ENCODE data around the gene SEPTIN8. TPM values are rescaled to one million over a fixed set of nuclear protein-coding genes. Genes with fewer than 3 reads are reported as not detected.
A peak's percentile ranks its signal among the peaks of the same experiment; 100 is the strongest.

Gene SEPTIN8
- total and polyA plus RNA-seq, 2 of the 13 experiments (the other 11 are each of a cell fraction or from before 2014, with no cell fraction given) = 41.4 to 49.9 TPM

- TF ChIP-seq HNF1A (IDR thresholded peaks at IDR 0.05; ENCODE audit: low read depth) (no peak), HNF1A (CRISPR knock-in tag; IDR thresholded peaks at IDR 0.05; ENCODE audit: borderline replicate concordance) (no peak), AHR (CRISPR knock-in tag; IDR thresholded peaks at IDR 0.05) (no peak), KDM5A (IDR thresholded peaks at IDR 0.05; ENCODE audit: borderline replicate concordance, low read length) (no peak)
Measured at GRCh38 chr5:132826424-132827082, 49.5 kb upstream of the SEPTIN8 start (continued).

GRCh38 chr5:132825834-132826391 lies 48.9 kb upstream of the SEPTIN8 start:
- no TSS peak for BruUV-seq (replicated peaks)
- ChIA-PET CTCF (ENCODE audit: low intra/inter-chr PET ratio, low total read pairs) (no interaction called here), POLR2A (interaction anchor here (1.2 to 5.6 kb wide), 2 partner anchors 17 to 58 kb away, joined by 3 to 55 read pairs; no protein-coding TSS in a partner anchor)
- no peak overlapping the region for H3K4me3 ChIP-seq (replicated peaks in 1 of 3; ENCODE audit: insufficient read depth in 1 of 3, low read depth in 2 of 3, low read length in 3 of 3)
- ATAC-seq = no peak
- no peak for FAIRE-seq
- intact Hi-C loops (cut with micrococcal nuclease; ENCODE audit: unreplicated experiment) = no loop called here
- H3K9ac ChIP-seq (ENCODE audit: insufficient read depth, low read depth, low read length) = no peak overlapping the region
- in situ Hi-C loops (cut with HindIII; ENCODE audit: extremely low pct_ligation_motif_present, low pct_unique_long_range_greater_than_20kb) = no loop called here
- no peak overlapping the region for H3K27ac ChIP-seq (ENCODE audit: extremely low read length, insufficient read depth, low read length)
- no peaks in the 10 kb centered on the region for H3K27me3 ChIP-seq (ENCODE audit: control insufficient read depth in 1 of 2, insufficient read depth in 2 of 2, low read length in 2 of 2)
- peaks cover 48% of the 10 kb centered on the region for H3K4me1 ChIP-seq (ENCODE audit: insufficient read depth, low read length)
- H3K36me3 ChIP-seq (replicated peaks in 1 of 2; ENCODE audit: control insufficient read depth in 1 of 2, insufficient read depth in 2 of 2, low read length in 2 of 2) = peaks cover 7 to 30% of the 10 kb centered on the region in 2 experiments; a peak in 4 of 5 replicates
- 97% methylated on average over 38 of the region's 43 CpGs for WGBS (ENCODE audit: low lambda C conversion rate)
- DNase-seq (ENCODE audit: low spot score) = no peak
- no peak for TF ChIP-seq ZFP82 (CRISPR knock-in tag; IDR thresholded peaks at IDR 0.05; ENCODE audit: borderline replicate concordance)
- no peak for TF ChIP-seq TOPORS (CRISPR knock-in tag; IDR thresholded peaks at IDR 0.05)
- peak; percentile 77 for TF ChIP-seq AGO2 (optimal IDR thresholded peaks at IDR 0.05; ENCODE audit: low read depth, low read length)
- TF ChIP-seq ZBTB26 (CRISPR knock-in tag; IDR thresholded peaks at IDR 0.05; ENCODE audit: borderline replicate concordance) = no peak
- peak; percentile 48; the same call in 1 of the 2 replicates for TF ChIP-seq RBFOX2 (IDR thresholded peaks at IDR 0.05; ENCODE audit: low read depth, low read length)
- no peak overlapping the region for H2AFZ ChIP-seq (ENCODE audit: low read length)
- H3K9me3 ChIP-seq (ENCODE audit: low read length) = no peaks in the 10 kb centered on the region
- H3K4me2 ChIP-seq (ENCODE audit: low read depth, low read length) = no peak overlapping the region
- H3K79me2 ChIP-seq (ENCODE audit: insufficient read depth, low read length) = peaks cover 37% of the 10 kb centered on the region
- H4K20me1 ChIP-seq (ENCODE audit: insufficient read depth, low read length) = no peaks in the 10 kb centered on the region

Measured in HepG2 (cell line).